Cardiac fibroblast (primary cell): ENCODE data around the gene TPD52L1.
"Not testable (repeated sequence)": the region's sequence is repeated elsewhere in the genome, so short reads cannot be mapped to it uniquely, and the experiment has no call there.

ENCODE experiments used
- DNase-seq, 2 donors: peaks; one replicate each; pipeline versions ENCODE4 v3.0.0 to v3.0.0-alpha.2; 2010; ENCODE audit warnings: low read depth in 2 of 2
- H3K4me3 ChIP-seq, 2 donors: replicated peaks in 1 of 2; 1 replicate in 1 of 2; 2 replicates in 1 of 2; pipeline ENCODE4 v1.5.1; 2011; ENCODE audit warnings: low read depth in 2 of 2, low read length in 2 of 2, mild to moderate bottlenecking in 2 of 2, moderate library complexity in 1 of 2
- CTCF ChIP-seq: IDR thresholded peaks from one replicate; pipeline ENCODE4 v1.5.1; 2011; ENCODE audit warnings: low read depth, mild to moderate bottlenecking, low read length, inconsistent platforms

The TPD52L1 gene

DNA sequence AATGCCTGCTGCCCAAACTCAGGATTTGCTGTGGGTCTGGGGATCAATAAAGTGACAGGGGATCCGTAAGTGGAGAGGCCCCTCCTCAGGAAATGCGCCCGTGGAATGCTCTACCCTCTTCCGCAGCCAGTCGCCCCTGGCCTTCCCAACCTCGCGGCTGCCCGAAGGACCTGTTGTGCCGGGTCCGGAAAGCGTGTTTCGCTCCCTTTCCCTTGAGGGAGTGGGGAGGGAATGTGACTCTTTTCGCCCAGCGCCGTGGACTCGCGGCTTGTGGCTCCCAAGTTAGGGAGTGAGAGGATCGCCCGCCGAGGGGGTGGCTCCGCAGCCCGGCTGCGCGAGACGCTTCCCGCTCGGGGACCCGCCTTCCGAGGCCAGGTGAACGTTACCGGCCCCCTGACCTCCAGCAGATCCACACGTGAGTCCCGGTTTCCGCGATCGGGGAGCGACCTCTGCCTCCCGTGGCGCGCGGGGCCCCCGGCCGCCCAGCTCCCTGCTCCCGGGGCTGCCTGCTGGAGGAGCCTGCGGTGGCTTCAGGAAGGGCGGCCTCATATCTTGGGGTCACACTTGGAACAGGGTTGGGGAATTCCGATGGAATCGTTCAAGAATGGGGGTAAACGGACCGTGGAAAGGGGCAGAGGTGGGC is 666 bp downstream of the TPD52L1 start:
- DNase-seq, result peak in 1 of 2 donors; percentile 10
- TF ChIP-seq CTCF, result no peak
- H3K4me3 ChIP-seq, result peak overlapping the region; percentile 59 to 62

DNA sequence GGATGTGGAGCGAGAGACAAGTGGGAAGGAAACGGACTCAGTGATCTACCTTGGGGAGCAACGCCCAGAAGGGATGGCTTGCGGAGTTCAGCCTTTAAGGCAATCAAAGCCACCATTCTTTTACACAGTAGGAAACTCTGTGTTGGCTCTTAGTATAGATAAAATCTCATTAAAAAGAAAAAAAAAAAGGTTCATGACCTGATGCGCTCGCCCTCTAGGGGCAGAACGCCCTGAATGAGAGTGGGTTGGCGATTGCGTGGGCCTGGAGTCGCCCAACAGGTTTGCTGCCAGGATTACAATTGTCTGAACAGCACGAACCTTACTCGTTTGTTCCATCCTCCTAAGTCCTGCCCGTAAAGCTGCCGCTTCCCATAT is 1.2 kb downstream of the TPD52L1 start:
- H3K4me3 ChIP-seq, result peak overlapping the region in 1 of 2 donors; percentile 62
- peak; percentile 22 for TF ChIP-seq CTCF
- DNase-seq, result no peak

GRCh38 chr6:125155344-125155743 is 1.8 kb downstream of the TPD52L1 start:
- no peak overlapping the region for H3K4me3 ChIP-seq
- TF ChIP-seq CTCF, result no peak
- no peak for DNase-seq

DNA sequence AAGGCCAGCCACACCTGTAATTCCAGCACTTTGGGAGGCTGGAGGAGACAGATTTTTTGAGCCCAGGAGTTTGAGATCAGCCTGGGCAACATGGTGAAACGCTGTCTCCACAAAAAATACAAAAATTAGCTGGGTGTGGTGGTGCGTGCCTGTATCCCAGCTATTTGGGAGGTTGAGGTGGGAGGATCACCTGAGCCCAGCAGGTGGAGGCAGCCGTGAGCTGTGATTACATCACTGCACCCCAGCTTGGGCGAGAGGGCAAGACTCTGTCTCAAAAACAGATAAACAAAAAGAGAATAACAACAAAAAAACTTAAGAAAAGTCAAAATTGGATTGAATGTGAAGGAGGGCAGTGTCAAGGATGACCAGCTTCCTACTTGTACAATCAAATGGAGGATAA is 2.9 kb downstream of the TPD52L1 start:
- no peak overlapping the region for H3K4me3 ChIP-seq
- no peak for DNase-seq
- no peak for TF ChIP-seq CTCF

DNA sequence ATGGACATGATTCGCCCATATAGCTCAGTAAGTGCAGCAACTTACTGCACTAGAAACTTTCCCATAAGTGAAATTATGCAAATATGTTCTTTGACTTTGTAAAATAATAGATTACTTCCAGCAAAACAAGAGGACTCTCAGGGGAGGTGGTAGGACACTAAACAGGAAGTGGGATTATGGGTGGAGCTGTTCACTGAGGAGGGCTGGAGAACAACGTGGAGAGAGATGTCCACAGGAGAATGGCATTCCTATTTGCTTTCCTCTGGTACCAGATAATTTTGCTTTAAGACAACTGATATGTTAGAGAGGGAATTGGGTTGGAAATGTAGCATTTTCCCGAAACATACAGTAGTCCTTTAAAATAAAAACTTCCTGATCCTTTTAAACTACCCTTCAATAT is 3.7 kb downstream of the TPD52L1 start:
- no peak for TF ChIP-seq CTCF
- H3K4me3 ChIP-seq, result no peak overlapping the region
- DNase-seq, result no peak

- H3K4me3 ChIP-seq, result no peak overlapping the region
- TF ChIP-seq CTCF, result no peak
- DNase-seq, result no peak
These were observed 4.2 kb downstream of the TPD52L1 start for GRCh38 chr6:125157725-125158124.

DNA sequence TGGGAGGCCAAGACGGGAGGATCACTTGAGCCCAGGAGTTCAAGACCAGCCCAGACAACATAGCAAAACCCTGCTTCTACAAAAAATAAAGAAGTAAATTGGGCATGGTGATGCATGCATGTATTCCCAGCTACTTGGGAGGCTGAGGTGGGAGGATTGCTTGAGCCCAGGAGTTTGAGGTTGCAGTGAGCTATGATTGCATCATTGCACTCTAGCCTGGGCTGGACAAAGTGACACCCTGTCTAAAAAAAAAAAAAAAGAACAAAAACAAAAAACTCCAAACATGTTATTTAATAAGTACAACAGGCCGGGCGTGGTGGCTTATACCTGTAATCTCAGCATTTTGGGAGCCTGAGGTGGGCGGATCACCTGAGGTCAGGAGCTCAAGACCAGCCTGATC is 9.8 kb downstream of the TPD52L1 start:
- H3K4me3 ChIP-seq, DNase-seq: not testable (repeated sequence)
